Loucy (cell line): ENCODE data around the gene APOLD1.
A peak's percentile ranks its signal among the peaks of the same experiment; 100 is the strongest.
"Not testable (repeated sequence)": the region's sequence is repeated elsewhere in the genome, so short reads cannot be mapped to it uniquely, and the experiment has no call there.

Experiments
- H2AFZ ChIP-seq: fragments of 200-600 bp; sonication (generic); 2 replicates; pipeline ENCODE4 v1.6.0; 2016; ENCODE audit warnings: antibody characterized with exemption, mild to moderate bottlenecking, low read length, moderate library complexity
- H3F3A ChIP-seq: fragments of 200-600 bp; 2 replicates; pipeline ENCODE4 v1.6.0; 2016; ENCODE audit warnings: antibody characterized with exemption, low read depth, mild to moderate bottlenecking
- H3K27me3 ChIP-seq: fragments of 200-600 bp; sonication (generic); 2 replicates; pipeline ENCODE4 v1.6.1; 2014; ENCODE audit warnings: low read length, mild to moderate bottlenecking; ENCODE audit not compliant: insufficient read depth, poor library complexity, severe bottlenecking
- H3K36me3 ChIP-seq: fragments of 200-600 bp; sonication (generic); 2 replicates; pipeline ENCODE4 v1.6.1; 2016; ENCODE audit warnings: low read length; ENCODE audit not compliant: insufficient read depth
- H3K4me1 ChIP-seq: fragments of 200-600 bp; sonication (generic); 2 replicates; pipeline ENCODE4 v1.5.1; 2014; ENCODE audit warnings: low read length, mild to moderate bottlenecking; ENCODE audit not compliant: insufficient read depth, poor library complexity, severe bottlenecking
- H3K4me2 ChIP-seq: fragments of 200-600 bp; sonication (generic); 2 replicates; pipeline ENCODE4 v1.6.0; 2014; ENCODE audit warnings: antibody characterized with exemption, low read length, low read depth, mild to moderate bottlenecking; ENCODE audit not compliant: poor library complexity, severe bottlenecking
- H3K4me3 ChIP-seq: fragments of 200-600 bp; sonication (generic); 2 replicates; pipeline ENCODE4 v1.5.1; 2014; ENCODE audit warnings: low read length, mild to moderate bottlenecking, mixed read lengths; ENCODE audit not compliant: poor library complexity, severe bottlenecking
- H3K79me2 ChIP-seq: fragments of 200-600 bp; sonication (generic); 2 replicates; pipeline ENCODE4 v1.6.1; 2014; ENCODE audit warnings: low read length; ENCODE audit not compliant: insufficient read depth
- H3K9ac ChIP-seq: fragments of 200-600 bp; sonication (generic); 2 replicates; pipeline ENCODE4 v1.6.0; 2014; ENCODE audit warnings: mild to moderate bottlenecking, low read depth, low read length, moderate library complexity; ENCODE audit not compliant: poor library complexity, severe bottlenecking
- H3K9me2 ChIP-seq: fragments of 200-600 bp; sonication (generic); replicated peaks from 2 replicates; pipeline ENCODE4 v1.6.1; 2016; ENCODE audit warnings: low read depth, low read length, mixed read lengths
- H3K9me3 ChIP-seq: fragments of 200-600 bp; sonication (generic); 2 replicates; pipeline ENCODE4 v1.6.1; 2014; ENCODE audit warnings: mild to moderate bottlenecking, antibody characterized with exemption, low read length, low read depth; ENCODE audit not compliant: insufficient read depth
- H4K20me1 ChIP-seq: fragments of 200-600 bp; sonication (generic); 2 replicates; pipeline ENCODE4 v1.6.0; 2014; ENCODE audit warnings: antibody characterized with exemption, low read length, mild to moderate bottlenecking; ENCODE audit not compliant: insufficient read depth, poor library complexity, severe bottlenecking
- CTCF ChIP-seq: fragments of 200-600 bp; sonication (generic); conservative IDR thresholded peaks from 2 replicates; pipeline ENCODE4 v1.5.1; 2014; ENCODE audit warnings: mild to moderate bottlenecking, antibody characterized with exemption, low read length
- EZH2phosphoT487 ChIP-seq: fragments of 200-600 bp; IDR thresholded peaks from 2 replicates; pipeline ENCODE4 v1.6.1; 2018; ENCODE audit warnings: antibody characterized with exemption, mild to moderate bottlenecking, moderate library complexity, borderline replicate concordance

APOLD1 gene

GRCh38 chr12:12800406-12801180 lies 15.1 kb downstream of the APOLD1 start:
- TF ChIP-seq CTCF (no peak), EZH2phosphoT487 (no peak)
- Histone ChIP-seq H3K9me3 (no peaks in the 10 kb centered on the region), H3K9ac (no peak overlapping the region), H3K27me3 (no peaks in the 10 kb centered on the region), H3K4me3 (no peak overlapping the region), H3K79me2 (no peaks in the 10 kb centered on the region), H2AFZ (no peak overlapping the region), H3K36me3 (no peaks in the 10 kb centered on the region), H3K4me2 (no peak overlapping the region), H3K4me1 (peaks cover 30% of the 10 kb centered on the region), H3F3A (no peaks in the 10 kb centered on the region), H4K20me1 (no peaks in the 10 kb centered on the region), H3K9me2 (no peaks in the 10 kb centered on the region)

- not testable (repeated sequence) for H3K4me3 ChIP-seq, H4K20me1 ChIP-seq, H3K9me3 ChIP-seq, H3F3A ChIP-seq, H3K79me2 ChIP-seq, H3K27me3 ChIP-seq, H2AFZ ChIP-seq, H3K4me2 ChIP-seq, H3K9me2 ChIP-seq, H3K9ac ChIP-seq, H3K36me3 ChIP-seq
- H3K4me1 ChIP-seq, result peaks cover 30% of the 10 kb centered on the region
Measured at GRCh38 chr12:12801656-12802055, 16.2 kb downstream of the APOLD1 start.

GRCh38 chr12:12803186-12803585 lies 17.7 kb downstream of the APOLD1 start:
- no peaks in the 10 kb centered on the region for H3K36me3 ChIP-seq
- H3F3A ChIP-seq, result no peaks in the 10 kb centered on the region
- H3K4me3 ChIP-seq, result no peak overlapping the region
- H3K9me3 ChIP-seq, result no peaks in the 10 kb centered on the region
- peak overlapping the region; percentile 54 for H3K4me2 ChIP-seq
- H3K27me3 ChIP-seq, result no peaks in the 10 kb centered on the region
- no peaks in the 10 kb centered on the region for H4K20me1 ChIP-seq
- H3K79me2 ChIP-seq, result no peaks in the 10 kb centered on the region
- peaks cover 29% of the 10 kb centered on the region for H3K4me1 ChIP-seq
- TF ChIP-seq CTCF (no peak), EZH2phosphoT487 (no peak)
- H2AFZ ChIP-seq, result peak overlapping the region; percentile 86
- no peaks in the 10 kb centered on the region for H3K9me2 ChIP-seq
- H3K9ac ChIP-seq, result no peak overlapping the region

GRCh38 chr12:12804011-12804410 lies 18.6 kb downstream of the APOLD1 start:
- no peaks in the 10 kb centered on the region for H3K27me3 ChIP-seq
- no peak overlapping the region for H3K4me2 ChIP-seq
- no peak overlapping the region for H3K4me3 ChIP-seq
- peaks cover 5% of the 10 kb centered on the region; the same call in 1 of the 2 replicates for H3F3A ChIP-seq
- H3K79me2 ChIP-seq, result no peaks in the 10 kb centered on the region
- H3K9me2 ChIP-seq, result no peaks in the 10 kb centered on the region
- no peak overlapping the region for H2AFZ ChIP-seq
- no peaks in the 10 kb centered on the region for H3K36me3 ChIP-seq
- TF ChIP-seq CTCF (no peak), EZH2phosphoT487 (no peak)
- H3K4me1 ChIP-seq, result peaks cover 31% of the 10 kb centered on the region
- no peaks in the 10 kb centered on the region for H4K20me1 ChIP-seq
- no peak overlapping the region for H3K9ac ChIP-seq
- no peaks in the 10 kb centered on the region for H3K9me3 ChIP-seq
